Natural killer cell (primary cell): Measurements from ENCODE around the gene BMF. TPM values are rescaled to one million over a fixed set of nuclear protein-coding genes. Genes with fewer than 3 reads are reported as not detected.

Experiments used
- ATAC-seq, 3 donors: fragments of 150-1000 bp in 2 of 3; fragments of 200-7000 bp in 1 of 3; cut with Tn5 transposase; 1 replicate in 1 of 3; 2 replicates in 2 of 3; pipeline ENCODE4 v1.10.0; 2021; ENCODE audit warnings: mild to moderate bottlenecking in 2 of 3, moderate library complexity in 2 of 3
- DNase-seq, 2 donors: peaks; one replicate each; pipeline versions ENCODE4 v3.0.0 to v3.0.0-alpha.2; 2013 to 2021; ENCODE audit warnings: mixed read lengths in 1 of 2
- H3K27ac ChIP-seq: one replicate; pipeline ENCODE4 v1.5.1; 2013; ENCODE audit warnings: mild to moderate bottlenecking, low read length
- H3K27me3 ChIP-seq: one replicate; pipeline ENCODE4 v1.6.1; 2013; ENCODE audit warnings: low read length; ENCODE audit not compliant: control insufficient read depth, insufficient read depth
- H3K36me3 ChIP-seq: one replicate; pipeline ENCODE4 v1.6.1; 2013; ENCODE audit warnings: low read length; ENCODE audit not compliant: control insufficient read depth, insufficient read depth
- H3K4me1 ChIP-seq: one replicate; pipeline ENCODE4 v1.6.1; 2013; ENCODE audit warnings: low read length; ENCODE audit not compliant: control insufficient read depth, insufficient read depth
- H3K4me3 ChIP-seq: one replicate; pipeline ENCODE4 v1.5.1; 2013; ENCODE audit warnings: low read length
- H3K9me3 ChIP-seq: one replicate; pipeline ENCODE4 v1.6.1; 2013; ENCODE audit warnings: low read length; ENCODE audit not compliant: control insufficient read depth, insufficient read depth
- H3K27ac Mint-ChIP-seq, 2 donors: one replicate each; pipeline ENCODE4 v1.8.0; 2022; ENCODE audit warnings: mild to moderate bottlenecking in 2 of 2, mixed read lengths in 2 of 2, moderate library complexity in 1 of 2
- H3K27me3 Mint-ChIP-seq, 2 donors: one replicate each; pipeline ENCODE4 v1.8.0; 2022; ENCODE audit warnings: low read depth in 2 of 2, mixed read lengths in 2 of 2
- H3K36me3 Mint-ChIP-seq: one replicate; pipeline ENCODE4 v1.8.0; 2022; ENCODE audit warnings: mixed read lengths
- H3K4me1 Mint-ChIP-seq, 2 donors: one replicate each; pipeline ENCODE4 v1.8.0; 2022; ENCODE audit warnings: mixed read lengths in 2 of 2
- H3K4me3 Mint-ChIP-seq: one replicate; pipeline ENCODE4 v1.8.0; 2022; ENCODE audit warnings: mild to moderate bottlenecking, moderate library complexity, mixed read lengths
- H3K9me3 Mint-ChIP-seq, 2 donors: one replicate each; pipeline ENCODE4 v1.8.0; 2022; ENCODE audit warnings: mixed read lengths in 2 of 2
- CTCF ChIP-seq: fragments of 200-600 bp; IDR thresholded peaks from one replicate; pipeline ENCODE4 v1.8.0; 2022; ENCODE audit warnings: antibody characterized with exemption
- WGBS: methylation state at CpG from one replicate; pipeline ENCODE4 v1.1.7; 2013; ENCODE audit warnings: missing lambda C conversion rate; ENCODE audit not compliant: insufficient coverage; 5-methylcytosine and 5-hydroxymethylcytosine counted together
- intact Hi-C: fragments of 100-400 bp; cut with micrococcal nuclease; formaldehyde crosslinking; loops from one replicate; pipeline ENCODE4 v1.14.2; 2022
- total RNA-seq, 4 donors: library from RNA; stranded (reverse); fragments of 120-200 nt in 1 of 4; gene quantifications; one replicate each; pipeline versions ENCODE4 v1.2.3 to v1.2.4, GENCODE V29; 2013 to 2022

The BMF gene
- total RNA-seq, 3 donors from 2014 or later (not counting 1 experiment from before 2014, with no cell fraction given): 7.6 to 10.5 (median 9.8) TPM

GRCh38 chr15:40047415-40048210 is 61.1 kb downstream of the BMF start:
- H3K27ac Mint-ChIP-seq: peak overlapping the region; percentile 79 to 93
- Histone ChIP-seq H3K27ac (peak overlapping the region; percentile 45), H3K4me1 (peaks cover 49% of the 10 kb centered on the region), H3K27me3 (no peaks in the 10 kb centered on the region), H3K36me3 (no peaks in the 10 kb centered on the region), H3K4me3 (no peak overlapping the region), H3K9me3 (no peaks in the 10 kb centered on the region)
- peaks cover 35 to 54% of the 10 kb centered on the region in 2 donors for H3K4me1 Mint-ChIP-seq
- intact Hi-C loops: loop anchor here (5.0 kb wide), 1 partner anchor 60 kb away; the partner anchor contains the start of gene BMF
- H3K27me3 Mint-ChIP-seq: no peaks in the 10 kb centered on the region
- no peaks in the 10 kb centered on the region for H3K36me3 Mint-ChIP-seq
- no peak for TF ChIP-seq CTCF
- ATAC-seq (peak; percentile 20 to 60 (median 56)), DNase-seq (peak; percentile 29 to 69)
- peaks cover 0 to 2% of the 10 kb centered on the region in 2 donors for H3K9me3 Mint-ChIP-seq
- H3K4me3 Mint-ChIP-seq: peak overlapping the region; percentile 45
- 35% methylated on average over 15 of the region's 15 CpGs for WGBS

DNA sequence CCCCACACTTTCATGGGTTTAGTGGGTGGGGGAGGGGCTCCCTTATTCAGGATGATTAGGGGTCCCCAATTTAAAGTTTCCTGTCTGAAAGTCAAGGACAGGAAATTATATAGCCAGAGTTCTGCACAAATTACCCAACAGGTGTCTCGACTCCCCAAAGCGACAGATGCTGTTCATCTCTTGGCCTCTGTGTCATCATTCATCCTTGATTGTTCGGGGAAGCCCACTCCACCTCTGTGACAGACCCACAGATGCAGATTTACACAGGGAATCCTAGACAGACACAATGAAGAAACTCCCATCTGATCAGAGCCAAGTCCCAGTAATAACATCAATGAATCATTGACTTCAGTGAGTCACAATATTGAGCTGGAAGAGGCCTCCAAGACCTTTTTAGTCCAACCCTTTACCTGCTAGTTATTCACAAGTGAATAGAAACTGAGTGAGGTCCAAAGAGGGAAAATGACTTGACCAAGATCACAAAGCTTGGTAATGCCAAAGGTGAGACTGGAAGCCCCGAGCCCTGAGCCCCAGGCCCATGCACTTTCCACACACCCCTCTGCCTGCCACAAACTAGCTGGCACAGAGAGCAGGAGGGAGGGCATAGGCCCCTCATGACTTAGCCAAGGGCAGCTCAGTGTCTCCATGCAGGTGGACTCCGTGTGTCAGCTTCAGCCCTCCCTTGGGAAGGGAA is 61.8 kb downstream of the BMF start:
- Mint-ChIP-seq H3K27ac (peak overlapping the region in 1 of 2 donors; percentile 93), H3K4me1 (peaks cover 35 to 54% of the 10 kb centered on the region in 2 donors), H3K27me3 (no peaks in the 10 kb centered on the region), H3K9me3 (peaks cover 0 to 2% of the 10 kb centered on the region in 2 donors), H3K4me3 (no peak overlapping the region), H3K36me3 (no peaks in the 10 kb centered on the region)
- H3K36me3 ChIP-seq: no peaks in the 10 kb centered on the region
- no peak for TF ChIP-seq CTCF
- H3K27ac ChIP-seq: peak overlapping the region; percentile 45
- ATAC-seq (no peak), DNase-seq (no peak)
- peaks cover 49% of the 10 kb centered on the region for H3K4me1 ChIP-seq
- intact Hi-C loops: loop anchor here (5.0 kb wide), 1 partner anchor 60 kb away; the partner anchor contains the start of gene BMF
- H3K4me3 ChIP-seq: no peak overlapping the region
- WGBS: 79% methylated on average over 5 of the region's 5 CpGs
- no peaks in the 10 kb centered on the region for H3K27me3 ChIP-seq
- H3K9me3 ChIP-seq: no peaks in the 10 kb centered on the region

GRCh38 chr15:40045572-40046217 is 63.0 kb downstream of the BMF start:
- peaks cover 35 to 47% of the 10 kb centered on the region in 2 donors for H3K4me1 Mint-ChIP-seq
- 84% methylated on average over 6 of the region's 6 CpGs for WGBS
- ATAC-seq (no peak), DNase-seq (no peak)
- Histone ChIP-seq H3K4me3 (no peak overlapping the region), H3K4me1 (peaks cover 47% of the 10 kb centered on the region), H3K36me3 (no peaks in the 10 kb centered on the region), H3K27ac (no peak overlapping the region), H3K27me3 (no peaks in the 10 kb centered on the region), H3K9me3 (no peaks in the 10 kb centered on the region)
- intact Hi-C loops: loop anchor here (1.0 to 5.0 kb wide), 2 partner anchors 62 to 229 kb away; partner anchors contain the start of gene BMF
- peak overlapping the region; percentile 60 to 83 for H3K27ac Mint-ChIP-seq
- no peaks in the 10 kb centered on the region for H3K36me3 Mint-ChIP-seq
- TF ChIP-seq CTCF: no peak
- no peaks in the 10 kb centered on the region for H3K27me3 Mint-ChIP-seq
- peaks cover 0 to 2% of the 10 kb centered on the region in 2 donors for H3K9me3 Mint-ChIP-seq
- peak overlapping the region; percentile 45 for H3K4me3 Mint-ChIP-seq
